HG03175 (cell line): Measurements from ENCODE around the gene VSX2.

ENCODE experiments used
- ATAC-seq: cut with Tn5 transposase; IDR thresholded peaks from one replicate; pipeline ENCODE4 v1.9.1; 2021; ENCODE audit warnings: mild to moderate bottlenecking, moderate library complexity; ENCODE audit not compliant: unreplicated experiment

The VSX2 gene

GRCh38 chr14:74238974-74239847 lies at the start of gene VSX2:
TSS of gene VSX2 (plus strand) at chr14:74239449. CDS start at chr14:74239562, 113 bp downstream.
- ATAC-seq, result no peak

GRCh38 chr14:74190927-74191575 lies 48.2 kb upstream of the VSX2 start:
- ATAC-seq, result no peak

GRCh38 chr14:74194506-74195274 lies 44.6 kb upstream of the VSX2 start:
- ATAC-seq, result no peak

- no peak for ATAC-seq
Measured at GRCh38 chr14:74195623-74196022, 43.6 kb upstream of the VSX2 start.

GRCh38 chr14:74198441-74199234 lies 40.6 kb upstream of the VSX2 start:
- no peak for ATAC-seq

- ATAC-seq, result no peak
Measured at GRCh38 chr14:74202113-74202512, 37.1 kb upstream of the VSX2 start.

DNA sequence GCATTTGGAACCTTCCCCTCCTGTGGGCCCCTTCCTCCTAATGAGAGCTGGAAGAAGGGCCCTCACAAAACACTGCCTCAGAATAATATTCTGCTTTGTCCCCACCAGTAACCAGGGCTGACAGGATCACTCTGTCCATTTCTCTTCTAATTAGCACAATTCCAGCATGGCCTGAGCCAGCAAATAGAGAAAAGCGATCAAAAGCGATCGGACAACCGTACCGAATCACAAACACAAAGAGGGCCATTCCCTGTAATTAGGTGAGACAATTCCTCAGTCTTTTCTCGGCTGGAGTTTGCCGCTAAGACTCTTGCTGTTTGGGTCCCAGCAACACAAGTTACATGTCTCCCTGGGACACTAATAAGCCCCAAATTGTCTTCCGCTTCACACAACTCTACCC lies 35.6 kb upstream of the VSX2 start:
- no peak for ATAC-seq

- no peak for ATAC-seq
Measured at GRCh38 chr14:74204491-74204890, 34.8 kb upstream of the VSX2 start.

GRCh38 chr14:74205882-74206281 lies 33.4 kb upstream of the VSX2 start:
- no peak for ATAC-seq

GRCh38 chr14:74207943-74208342 lies 31.3 kb upstream of the VSX2 start:
- ATAC-seq, result no peak

- no peak for ATAC-seq
Measured at GRCh38 chr14:74208642-74209041, 30.6 kb upstream of the VSX2 start.

DNA sequence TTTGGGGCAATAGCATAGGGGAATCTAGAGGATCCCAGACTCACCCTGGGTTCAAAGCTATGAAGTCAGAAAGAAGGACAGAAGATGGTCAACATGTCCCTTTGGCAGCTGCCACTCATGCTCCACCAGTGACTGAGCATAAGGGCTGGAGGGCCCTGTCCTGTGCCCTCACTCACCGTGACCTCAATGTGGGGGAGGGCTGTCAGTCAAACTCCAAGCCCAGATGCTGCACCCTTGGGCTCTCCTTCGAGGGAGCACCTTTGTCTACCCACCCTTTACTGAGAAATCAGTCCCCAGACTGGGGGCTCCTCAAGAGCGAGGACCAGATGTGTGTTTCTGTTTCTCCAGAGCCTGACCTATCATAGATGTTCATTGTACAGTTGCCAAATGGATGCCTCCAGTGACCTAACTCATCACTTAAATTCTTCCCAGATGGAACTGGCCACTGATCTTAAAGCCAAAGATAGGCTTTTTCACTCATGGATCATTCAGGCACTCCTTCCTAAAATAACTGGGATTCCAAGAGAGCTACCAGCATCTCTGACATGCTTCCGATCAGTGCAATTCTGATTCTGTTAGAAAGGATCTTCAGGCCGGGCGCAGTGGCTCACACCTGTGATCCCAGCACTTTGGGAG lies 27.2 kb upstream of the VSX2 start:
- no peak for ATAC-seq

DNA sequence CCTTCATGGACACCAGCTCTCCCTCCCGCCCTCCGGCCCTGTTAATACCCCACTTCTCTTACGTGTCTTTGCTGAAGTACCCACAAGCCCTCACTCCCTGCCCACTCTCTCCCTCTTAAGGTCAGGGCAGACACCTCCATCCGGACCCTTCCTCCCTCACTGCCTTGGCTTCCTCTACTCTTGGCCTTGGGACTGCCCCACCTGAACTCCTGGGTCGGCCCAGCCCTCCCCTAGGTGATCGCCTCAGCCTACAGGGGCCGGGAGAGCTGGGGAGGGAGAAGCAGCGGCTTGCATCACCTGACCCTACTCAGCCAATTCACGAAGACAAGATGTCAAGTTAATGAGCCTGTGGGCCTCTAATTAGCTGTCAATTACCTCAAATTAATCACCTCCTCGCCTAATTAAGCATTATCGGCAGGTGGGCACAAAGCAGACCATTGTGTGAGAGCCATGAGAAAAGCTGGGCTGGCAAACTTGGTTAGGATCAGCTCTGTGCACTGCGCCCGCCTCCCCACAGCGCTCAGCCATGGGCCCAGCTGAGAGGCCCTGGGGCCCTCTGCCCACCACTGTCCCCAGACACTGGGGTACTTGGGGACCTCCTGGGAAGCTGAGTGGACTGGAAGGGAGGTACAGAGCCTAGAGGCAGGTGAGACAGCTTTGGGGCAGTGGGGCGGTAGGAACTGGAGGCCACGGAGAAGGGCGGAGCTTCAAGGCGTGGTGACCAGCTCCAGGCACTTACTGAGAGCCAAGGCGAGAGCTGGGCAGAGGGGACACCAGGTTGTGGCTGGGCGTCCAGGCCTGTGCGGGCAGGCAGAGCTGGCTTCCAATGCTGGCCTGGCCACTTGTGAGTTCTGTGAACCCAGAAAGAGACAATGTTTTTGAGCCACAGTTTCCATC lies 25.1 kb upstream of the VSX2 start:
- ATAC-seq, result no peak

- no peak for ATAC-seq
Measured at GRCh38 chr14:74216671-74217070, 22.6 kb upstream of the VSX2 start.

DNA sequence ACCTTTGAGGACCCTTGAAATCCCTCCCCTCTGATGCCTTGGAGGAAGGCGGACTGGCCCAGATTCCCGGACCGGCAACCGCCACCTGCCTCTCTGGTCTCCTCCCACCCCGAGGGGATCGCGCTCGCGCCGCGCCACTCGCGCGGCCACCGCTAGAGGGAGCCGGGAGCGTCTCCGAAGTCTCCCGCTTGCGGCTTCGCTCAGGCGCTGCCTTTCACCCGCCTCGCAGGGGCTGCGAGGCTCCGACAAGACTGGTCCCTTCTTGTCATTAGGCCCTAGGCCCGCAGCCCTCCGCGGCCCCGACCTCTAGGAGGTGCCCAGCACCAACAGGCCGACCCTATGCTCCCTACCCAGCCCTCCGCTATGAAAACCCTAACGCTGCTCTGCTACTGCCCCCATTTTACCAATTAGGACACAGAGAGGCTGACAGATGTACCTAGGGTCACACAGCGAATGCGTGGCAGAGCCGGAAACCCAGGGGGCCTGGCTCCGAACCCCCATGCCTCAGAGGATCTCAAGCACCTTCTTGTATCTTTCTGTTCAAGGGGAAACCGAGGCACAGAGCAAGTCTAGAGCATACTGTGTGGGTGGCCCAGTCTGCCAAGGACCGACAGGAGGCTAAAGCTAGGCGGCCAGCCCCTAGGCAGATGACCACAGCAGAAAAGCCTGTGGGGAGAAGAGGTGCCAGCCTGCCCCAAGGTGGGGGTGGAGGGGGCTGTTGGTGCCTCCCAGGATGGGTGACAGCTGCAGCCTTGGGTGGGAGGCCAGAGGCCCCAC lies 21.4 kb upstream of the VSX2 start:
- no peak for ATAC-seq

DNA sequence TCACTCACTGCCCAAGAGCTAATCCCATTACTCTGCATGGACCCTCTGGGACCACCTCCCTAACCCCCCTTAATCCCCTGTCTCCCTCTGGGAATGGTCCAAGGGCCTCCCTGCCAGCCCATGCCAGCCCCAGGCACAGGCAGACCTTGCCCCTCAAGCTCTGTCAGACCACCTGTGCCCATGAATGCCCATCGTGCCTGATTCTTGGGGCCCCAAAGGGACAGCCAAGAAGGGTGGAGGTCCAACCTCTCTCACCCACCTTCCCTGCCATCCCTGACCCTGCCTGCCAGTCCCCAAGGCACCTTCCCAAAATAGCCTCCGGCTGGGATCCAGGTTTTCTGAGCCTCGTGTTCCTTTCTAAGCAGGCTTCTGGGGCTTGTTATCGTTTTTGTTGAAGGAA lies 20.8 kb upstream of the VSX2 start:
- no peak for ATAC-seq

GRCh38 chr14:74219277-74220205 lies 19.7 kb upstream of the VSX2 start:
- no peak for ATAC-seq
